ENCODE data around the gene FARP2. TPM values are rescaled to one million over a fixed set of nuclear protein-coding genes. Genes with fewer than 3 reads are reported as not detected.
"Not testable (repeated sequence)": the region's sequence is repeated elsewhere in the genome, so short reads cannot be mapped to it uniquely, and the experiment has no call there.

Gene FARP2
- total RNA-seq, 1 experiment from 2014 or later, result 36.3 TPM

DNA sequence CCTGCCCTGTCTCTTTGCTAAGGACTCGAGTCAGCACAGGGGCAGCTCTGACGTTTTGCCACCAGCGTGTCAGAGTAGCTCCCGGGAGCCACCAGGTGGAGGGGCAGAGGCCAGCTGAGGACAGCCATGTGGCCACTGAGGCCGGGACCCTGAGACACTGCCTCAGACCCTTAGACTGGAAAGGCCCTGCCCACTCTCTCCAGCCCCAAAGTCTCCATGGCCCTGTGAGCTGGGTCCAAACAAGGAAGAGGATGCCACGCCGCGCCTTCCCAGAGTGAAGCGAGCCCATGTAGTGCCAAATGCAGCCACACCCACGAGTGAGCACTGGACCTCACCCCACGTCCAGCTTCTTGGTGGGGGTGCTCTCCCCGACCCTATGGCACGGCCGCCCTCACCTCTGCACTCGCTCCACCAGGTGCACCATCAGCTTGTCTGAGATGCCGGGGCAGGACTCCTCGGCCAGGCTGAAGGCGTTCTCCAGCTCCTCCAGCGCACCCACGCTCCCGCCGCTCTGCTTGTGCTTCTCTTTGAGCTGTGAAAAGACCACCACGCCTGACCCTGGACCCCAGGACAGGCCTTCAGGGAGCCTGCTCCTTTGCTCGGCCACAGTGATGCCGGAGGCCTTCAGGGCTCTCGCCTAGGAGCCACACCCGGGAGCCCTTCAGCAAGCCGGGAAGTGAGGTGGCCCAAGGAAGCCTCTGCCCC is 140.1 kb downstream of the FARP2 start:
- no peak for DNase-seq (ENCODE audit: low spot score)
- in situ Hi-C loops (cut with HindIII; ENCODE audit: low sequenced_read_pairs), result no loop called here

GRCh38 chr2:241496904-241497877 is 141.1 kb downstream of the FARP2 start:
- no peak for DNase-seq (ENCODE audit: low spot score)
- in situ Hi-C loops (cut with HindIII; ENCODE audit: low sequenced_read_pairs), result no loop called here

GRCh38 chr2:241498115-241499070 is 142.3 kb downstream of the FARP2 start:
- in situ Hi-C loops (cut with HindIII; ENCODE audit: low sequenced_read_pairs), result no loop called here
- DNase-seq (ENCODE audit: low spot score), result no peak

GRCh38 chr2:241499146-241499965 is 143.3 kb downstream of the FARP2 start:
- no peak for DNase-seq (ENCODE audit: low spot score)
- in situ Hi-C loops (cut with HindIII; ENCODE audit: low sequenced_read_pairs), result no loop called here

DNA sequence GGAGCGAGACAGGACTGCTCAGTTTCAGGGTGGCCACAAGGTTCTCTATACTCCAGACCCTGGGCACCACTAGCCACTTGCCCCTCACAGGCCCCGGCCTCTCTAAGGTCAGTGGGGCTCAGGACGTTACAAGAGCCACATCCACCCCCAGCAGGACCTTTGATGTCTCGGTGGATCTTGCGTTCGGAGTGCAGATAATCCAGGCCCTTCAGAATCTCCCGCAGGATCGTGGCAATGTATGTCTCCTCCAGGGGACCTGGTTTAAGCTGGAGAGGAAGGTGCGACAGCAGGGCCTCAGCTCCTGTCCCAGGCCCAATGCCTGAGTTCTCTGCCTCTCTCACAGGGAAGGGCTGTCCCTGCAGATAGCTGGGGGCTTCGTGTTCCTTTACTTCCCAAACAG is 143.9 kb downstream of the FARP2 start:
- no peak for DNase-seq (ENCODE audit: low spot score)
- in situ Hi-C loops (cut with HindIII; ENCODE audit: low sequenced_read_pairs), result no loop called here

- in situ Hi-C loops (cut with HindIII; ENCODE audit: low sequenced_read_pairs), result no loop called here
Measured at GRCh38 chr2:241500431-241500975, 144.4 kb downstream of the FARP2 start.

GRCh38 chr2:241501099-241501541 is 145.0 kb downstream of the FARP2 start:
- in situ Hi-C loops (cut with HindIII; ENCODE audit: low sequenced_read_pairs), result no loop called here
- no peak for DNase-seq (ENCODE audit: low spot score)

More at GRCh38 chr2:241500431-241500975, 144.4 kb downstream of the FARP2 start:
- DNase-seq (ENCODE audit: low spot score), result no peak

GRCh38 chr2:241501551-241501950 is 145.5 kb downstream of the FARP2 start:
- in situ Hi-C loops (cut with HindIII; ENCODE audit: low sequenced_read_pairs), result no loop called here
- DNase-seq (ENCODE audit: low spot score), result no peak

DNA sequence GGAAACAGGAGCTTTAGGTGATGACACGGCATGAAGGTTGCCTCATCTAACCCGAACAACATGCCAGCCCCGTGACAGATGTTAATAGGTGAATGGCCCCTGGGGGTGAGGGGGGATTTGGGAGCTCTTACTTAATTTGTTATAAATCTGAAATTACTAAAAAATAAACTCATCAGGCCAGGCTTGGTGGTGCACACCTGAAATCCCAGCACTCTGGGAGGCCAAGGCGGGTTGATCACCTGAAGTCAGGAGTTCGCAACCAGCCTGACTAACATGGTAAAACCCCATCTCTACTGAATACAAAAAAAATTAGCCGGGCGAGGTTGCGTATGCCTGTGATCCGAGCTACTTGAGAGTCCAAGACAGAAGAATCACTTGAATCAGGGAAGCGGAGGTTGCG is 146.2 kb downstream of the FARP2 start:
- in situ Hi-C loops (cut with HindIII; ENCODE audit: low sequenced_read_pairs), result no loop called here
- DNase-seq (ENCODE audit: low spot score), result no peak

- DNase-seq (ENCODE audit: low spot score), result no peak
- in situ Hi-C loops (cut with HindIII; ENCODE audit: low sequenced_read_pairs), result no loop called here
Measured at GRCh38 chr2:241503776-241504392, 147.8 kb downstream of the FARP2 start.

DNA sequence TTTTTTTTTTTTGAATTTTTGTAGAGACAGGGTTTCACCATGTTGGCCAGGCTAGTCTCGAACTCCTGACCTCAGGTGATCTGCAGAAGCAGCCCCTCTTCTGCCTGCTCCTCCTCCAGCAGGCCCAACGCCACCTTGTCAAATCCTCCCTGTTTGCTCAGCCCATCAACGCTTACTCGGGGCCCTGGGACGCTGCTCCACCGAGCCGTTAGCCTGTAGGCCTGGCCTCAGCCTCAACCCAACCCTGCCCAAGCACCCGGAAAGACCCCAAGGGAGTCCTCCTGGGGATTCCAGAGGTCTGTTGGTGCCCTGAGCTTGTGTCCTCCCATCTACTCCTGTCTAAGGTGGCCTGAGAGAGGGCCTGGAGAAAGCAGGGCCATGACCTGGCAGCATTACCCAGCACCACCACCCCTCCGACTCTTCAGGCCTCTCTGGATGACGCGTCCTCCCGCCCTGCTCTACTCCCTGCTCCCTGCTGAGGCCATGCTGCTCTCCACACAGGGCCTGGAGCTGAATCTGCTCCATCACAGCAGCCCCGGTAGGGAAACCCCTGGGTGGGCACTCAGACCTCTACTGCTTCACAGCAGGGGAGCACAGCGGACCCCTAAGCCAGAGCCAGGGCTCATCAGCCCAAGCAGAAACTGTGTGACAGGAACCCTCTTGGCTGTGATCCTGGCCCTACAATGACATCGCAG is 149.1 kb downstream of the FARP2 start:
- DNase-seq (ENCODE audit: low spot score), result no peak
- in situ Hi-C loops (cut with HindIII; ENCODE audit: low sequenced_read_pairs), result no loop called here

DNA sequence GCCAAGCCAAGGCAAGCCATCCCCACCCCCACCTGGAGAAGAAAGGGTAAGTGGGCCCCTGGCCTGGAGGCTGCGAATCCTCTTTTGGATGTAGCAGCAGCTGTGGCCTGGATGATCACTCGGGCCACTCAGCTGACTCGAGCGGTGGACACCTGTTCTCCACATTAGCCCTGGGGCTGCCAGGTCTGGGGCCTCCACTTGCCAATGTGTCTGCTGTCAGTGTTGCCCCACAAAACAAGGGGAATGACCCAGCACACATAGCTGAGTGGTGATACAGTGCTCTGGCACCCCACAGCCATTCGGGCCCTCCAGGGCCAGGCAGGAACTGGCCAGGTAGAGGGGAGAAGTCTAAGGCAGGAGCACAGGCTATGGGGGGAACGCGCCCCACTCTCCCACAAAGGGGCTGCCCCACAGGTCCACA is 149.7 kb downstream of the FARP2 start:
- in situ Hi-C loops (cut with HindIII; ENCODE audit: low sequenced_read_pairs), result no loop called here
- DNase-seq (ENCODE audit: low spot score), result no peak

- DNase-seq (ENCODE audit: low spot score); in situ Hi-C loops (cut with HindIII; ENCODE audit: low sequenced_read_pairs): not testable (repeated sequence)
Measured at GRCh38 chr2:241506317-241506716, 150.2 kb downstream of the FARP2 start.

DNA sequence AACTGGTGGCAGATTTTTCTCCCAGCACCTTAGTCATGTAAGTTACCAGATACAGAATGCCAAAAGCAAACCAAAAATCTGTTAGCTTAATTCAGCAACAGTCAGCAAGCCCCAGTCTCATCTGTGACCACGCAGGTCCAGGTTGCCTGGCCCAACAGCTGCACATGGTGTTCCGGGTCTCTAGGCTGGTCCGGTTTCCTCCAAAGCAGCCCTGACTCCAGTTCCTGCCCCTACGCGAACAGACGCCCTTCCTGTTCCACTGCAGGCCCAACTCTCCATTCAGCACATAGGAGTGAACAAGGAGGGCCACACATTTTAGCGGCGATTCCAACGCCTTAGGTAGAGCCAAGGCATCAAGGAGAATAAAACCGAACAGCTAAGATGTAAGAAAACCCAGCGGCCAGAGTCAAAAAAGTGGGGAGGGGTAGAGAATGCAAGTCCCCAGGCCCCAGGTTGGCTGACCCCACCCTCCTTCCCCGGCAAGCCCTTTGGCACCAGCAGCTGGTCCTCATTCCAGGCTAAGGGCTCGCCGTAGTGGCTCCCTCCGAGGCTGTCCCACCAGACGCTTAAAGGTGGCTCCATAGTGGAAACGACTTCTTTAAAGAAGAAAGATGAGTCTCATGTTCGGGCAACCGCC is 150.8 kb downstream of the FARP2 start:
- DNase-seq (ENCODE audit: low spot score), result no peak
- in situ Hi-C loops (cut with HindIII; ENCODE audit: low sequenced_read_pairs), result no loop called here

DNA sequence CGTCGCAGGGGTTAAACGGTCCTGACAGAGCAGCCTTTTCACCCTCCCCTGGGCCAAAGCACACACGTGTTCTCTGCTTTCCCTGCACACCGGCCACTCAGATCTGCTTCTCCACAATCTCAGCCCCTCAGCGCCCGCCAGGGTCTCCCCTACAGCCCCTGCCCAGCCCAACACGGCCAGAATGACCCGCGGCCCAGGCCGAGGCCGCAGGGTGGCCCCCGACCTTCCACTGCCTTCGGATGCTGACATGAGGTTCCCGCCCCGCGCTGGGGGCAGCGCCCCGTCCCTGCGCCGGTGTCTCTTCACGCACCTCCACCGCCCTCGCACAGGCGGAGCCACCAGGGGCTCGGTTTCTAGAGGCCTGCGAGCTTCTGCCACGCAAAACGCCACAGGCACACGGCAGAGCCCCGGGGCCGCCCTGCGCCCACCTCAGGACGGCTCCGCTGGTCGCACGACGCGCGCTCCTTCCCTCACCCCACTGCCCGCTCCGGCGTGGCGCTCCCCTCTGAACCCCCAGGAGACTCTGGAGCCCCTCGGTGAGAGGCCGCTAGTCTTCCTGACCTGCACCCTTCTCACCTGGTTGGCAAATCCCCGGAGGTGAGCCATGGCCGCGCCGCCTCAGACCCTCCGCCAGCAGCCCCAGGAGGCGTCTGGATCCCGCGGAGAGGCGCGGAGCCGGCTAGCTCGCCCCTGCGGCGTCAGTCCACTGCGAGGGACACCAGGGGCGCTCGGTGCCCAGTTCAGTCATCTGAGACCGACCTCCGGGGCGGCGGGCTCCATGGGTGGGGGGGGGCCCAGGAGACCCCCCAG is 151.6 kb downstream of the FARP2 start:
- DNase-seq (ENCODE audit: low spot score), result no peak
- in situ Hi-C loops (cut with HindIII; ENCODE audit: low sequenced_read_pairs), result no loop called here

Data from G401 (cell line).